Embryonic facial prominence (tissue), 1 donor: ENCODE measurements around the gene PGF.

Source experiments
- DNase-seq: peaks from one replicate; pipeline ENCODE4 v3.0.0-alpha.2; 2016; ENCODE audit errors: extremely low spot score

The PGF gene

GRCh38 chr14:74956280-74957072, 1.1 kb upstream of the PGF start:
- no peak for DNase-seq

GRCh38 chr14:74956027-74956279, 556 bp upstream of the PGF start:
- no peak for DNase-seq

- no peak for DNase-seq
Observed at GRCh38 chr14:74954947-74955228, 509 bp downstream of the PGF start.

GRCh38 chr14:74954232-74954946, 1.0 kb downstream of the PGF start:
- DNase-seq: no peak

- DNase-seq: no peak
Observed at GRCh38 chr14:74953686-74954085, 1.7 kb downstream of the PGF start.

GRCh38 chr14:74952697-74953484, 2.5 kb downstream of the PGF start:
- no peak for DNase-seq

- DNase-seq: no peak
Observed at GRCh38 chr14:74952180-74952665, 3.2 kb downstream of the PGF start.

GRCh38 chr14:74951443-74952179, 3.8 kb downstream of the PGF start:
- no peak for DNase-seq

GRCh38 chr14:74950795-74951442, 4.5 kb downstream of the PGF start:
- DNase-seq: no peak

- no peak for DNase-seq
Observed at GRCh38 chr14:74949859-74950573, 5.4 kb downstream of the PGF start.

GRCh38 chr14:74949191-74949601, 6.2 kb downstream of the PGF start:
- no peak for DNase-seq

- DNase-seq: no peak
Observed at GRCh38 chr14:74948228-74949175, 6.9 kb downstream of the PGF start.

GRCh38 chr14:74947353-74948227, 7.8 kb downstream of the PGF start:
- no peak for DNase-seq

- no peak for DNase-seq
Observed at GRCh38 chr14:74946659-74947281, 8.6 kb downstream of the PGF start.

- peak; percentile 34 for DNase-seq
Observed at GRCh38 chr14:74945852-74946658, 9.3 kb downstream of the PGF start.

GRCh38 chr14:74945261-74945851, 10.0 kb downstream of the PGF start:
- no peak for DNase-seq

GRCh38 chr14:74942608-74943007, 12.8 kb downstream of the PGF start:
- DNase-seq: no peak
